GM18502 (cell line): ENCODE results near the gene DGKG.

ENCODE experiments used
- ATAC-seq: cut with Tn5 transposase; IDR thresholded peaks from one replicate; pipeline ENCODE4 v1.9.1; 2021; ENCODE audit warnings: mild to moderate bottlenecking; ENCODE audit not compliant: unreplicated experiment, poor library complexity

Gene DGKG

DNA sequence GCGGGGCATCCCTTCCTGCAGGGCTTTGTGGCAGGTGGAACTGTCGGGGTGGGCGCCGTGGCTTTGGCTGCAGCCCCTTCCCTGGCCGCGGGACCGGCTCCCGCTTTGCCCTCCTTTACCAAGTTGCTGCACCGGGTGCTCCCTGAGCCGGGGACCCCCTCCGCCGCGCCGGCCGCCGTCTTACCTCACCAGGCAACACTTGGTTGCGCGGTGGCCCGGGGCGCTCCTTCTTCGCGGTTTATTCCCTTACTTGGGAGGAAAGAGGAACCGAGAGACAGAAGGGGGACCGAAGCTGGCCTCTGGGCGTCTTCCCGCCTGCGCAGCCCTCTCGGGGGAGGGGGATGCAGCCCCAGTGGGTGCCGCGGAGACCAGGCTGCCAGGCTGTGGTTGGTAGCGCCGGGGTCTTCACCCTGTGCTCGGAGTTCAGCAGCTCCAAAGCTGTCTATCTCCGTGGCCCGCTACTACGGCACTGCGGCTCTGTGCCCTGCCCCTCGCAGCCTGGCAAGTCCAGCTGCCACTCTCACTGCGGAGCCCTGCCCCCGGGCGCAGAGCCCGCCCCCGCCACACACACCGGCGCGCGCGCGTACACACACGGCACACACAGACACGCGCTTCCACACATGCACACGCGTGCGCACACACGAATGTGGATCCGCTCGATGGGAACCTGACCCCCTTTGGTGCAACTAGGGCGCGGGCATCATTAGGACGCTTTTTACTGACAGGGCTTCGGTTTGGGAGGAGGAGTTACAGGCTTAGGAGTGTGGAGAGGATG is at the start of gene DGKG:
Gene DGKG, minus strand, starts transcription at position 473 of the 775 bp plus-strand sequence. CDS start 41,775 bp downstream, outside the sequence.
- peak; percentile 72 for ATAC-seq

- ATAC-seq, result no peak
Measured at GRCh38 chr3:186411089-186411488, 49.1 kb upstream of the DGKG start.

- no peak for ATAC-seq
Measured at GRCh38 chr3:186406669-186407635, 44.9 kb upstream of the DGKG start.

DNA sequence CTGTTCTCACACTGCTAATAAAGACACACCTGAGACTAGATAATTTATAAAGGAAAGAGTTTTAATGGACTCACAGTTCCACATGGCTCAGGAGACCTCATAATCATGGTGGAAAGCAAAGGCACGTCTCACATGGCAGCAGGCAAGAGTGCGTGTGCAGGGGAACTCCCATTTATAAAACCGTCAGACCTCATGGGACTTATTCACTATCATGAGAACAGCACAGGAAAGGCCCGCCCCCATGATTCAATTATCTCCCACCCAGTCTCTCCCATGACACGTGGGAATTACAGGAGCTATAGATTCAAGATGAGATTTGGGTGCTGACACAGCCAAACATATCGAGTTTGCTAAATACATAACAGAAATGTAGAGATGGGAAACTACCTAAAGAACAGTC is 39.5 kb upstream of the DGKG start:
- no peak for ATAC-seq

- no peak for ATAC-seq
Measured at GRCh38 chr3:186400662-186401061, 38.6 kb upstream of the DGKG start.

GRCh38 chr3:186400026-186400425 is 38.0 kb upstream of the DGKG start:
- ATAC-seq, result no peak

GRCh38 chr3:186394566-186395217 is 32.7 kb upstream of the DGKG start:
- no peak for ATAC-seq

DNA sequence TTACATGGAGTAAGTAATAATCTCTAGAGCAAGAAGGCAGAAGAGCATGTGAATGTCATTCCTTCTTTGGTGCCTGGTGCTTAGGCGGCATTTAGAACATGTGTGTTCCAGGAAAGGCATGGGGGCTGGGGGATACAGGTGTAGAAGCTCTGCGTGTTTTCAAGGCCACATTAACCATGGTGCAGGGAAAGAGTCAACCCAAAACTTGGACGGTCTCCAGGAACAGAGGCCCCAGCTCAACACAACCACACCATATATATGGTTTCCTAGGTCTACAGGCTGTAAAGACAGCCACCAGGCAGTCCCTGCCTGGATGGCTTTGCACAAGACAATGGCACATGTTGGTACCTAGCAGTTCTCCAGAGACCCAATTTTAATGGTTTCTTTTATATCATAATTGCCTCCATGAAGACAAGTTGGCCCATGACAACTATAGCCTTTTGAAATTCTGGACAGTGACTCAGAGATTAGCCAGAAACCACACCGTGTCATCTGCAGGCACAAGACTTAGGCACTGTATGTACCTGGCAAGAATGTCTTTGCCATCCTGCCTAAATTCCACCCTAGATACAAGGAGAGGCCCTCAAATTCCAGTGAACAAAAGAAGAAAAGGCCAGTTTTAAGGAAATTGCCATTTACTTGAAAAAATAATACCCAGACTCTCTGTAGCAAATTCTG is 25.0 kb upstream of the DGKG start:
- ATAC-seq, result peak; percentile 65

DNA sequence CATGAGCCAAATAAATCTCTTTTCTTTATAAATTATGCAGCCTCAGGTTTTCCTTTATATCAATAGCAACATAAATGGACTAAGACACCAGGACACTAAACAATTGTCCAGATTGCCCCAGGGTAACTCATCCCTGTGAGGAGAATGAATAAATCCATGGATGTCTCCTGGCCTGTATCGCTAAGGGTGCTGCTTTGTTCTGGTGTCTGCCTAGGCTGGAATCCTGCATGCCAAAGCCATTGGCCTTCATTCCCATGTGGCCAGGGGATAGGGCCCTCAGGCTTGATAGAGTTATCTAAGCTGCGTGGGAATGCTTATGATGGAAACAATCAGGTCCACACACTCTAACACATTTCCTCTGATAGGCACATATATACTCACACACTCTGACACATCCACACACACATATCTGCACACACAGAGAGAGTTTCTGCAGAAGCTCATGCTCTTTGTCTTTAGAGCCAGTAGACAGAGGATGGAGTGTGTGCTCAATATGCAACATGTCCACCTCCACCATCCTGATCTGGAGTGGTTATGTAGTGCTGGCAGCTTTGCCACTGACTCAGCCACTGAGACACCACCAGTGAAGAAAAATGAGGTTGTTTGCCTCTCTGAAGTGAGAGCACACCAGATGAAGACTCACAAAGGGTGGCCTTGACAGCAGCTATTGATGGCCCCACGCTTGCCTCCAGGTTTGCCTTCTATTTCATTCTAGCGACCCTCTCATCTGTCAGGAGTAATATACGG is 24.0 kb upstream of the DGKG start:
- ATAC-seq, result no peak

GRCh38 chr3:186383026-186383993 is 21.3 kb upstream of the DGKG start:
- ATAC-seq, result no peak

- no peak for ATAC-seq
Measured at GRCh38 chr3:186382217-186382885, 20.3 kb upstream of the DGKG start.

- ATAC-seq, result no peak
Measured at GRCh38 chr3:186381424-186382216, 19.6 kb upstream of the DGKG start.

GRCh38 chr3:186380622-186381380 is 18.8 kb upstream of the DGKG start:
- no peak for ATAC-seq

- ATAC-seq, result no peak
Measured at GRCh38 chr3:186375443-186375842, 13.4 kb upstream of the DGKG start.

- no peak for ATAC-seq
Measured at GRCh38 chr3:186374376-186374775, 12.3 kb upstream of the DGKG start.

GRCh38 chr3:186369217-186369616 is 7.2 kb upstream of the DGKG start:
- ATAC-seq, result no peak
